AG09309 (cell line): ENCODE data around the gene PKP4.

Experiments used
- DNase-seq: peaks from one replicate; pipeline ENCODE4 v3.0.0-alpha.2; 2010; ENCODE audit warnings: low read depth
- H3K4me3 ChIP-seq: 2 replicates; pipeline ENCODE4 v1.5.1; 2011; ENCODE audit warnings: mild to moderate bottlenecking, low read depth, low read length, moderate library complexity; ENCODE audit not compliant: control insufficient read depth
- TF ChIP-seq, protein P1 (sequence below): IDR thresholded peaks from 2 replicates; pipeline ENCODE4 v1.5.1; 2011; ENCODE audit warnings: mild to moderate bottlenecking, low read depth, low read length, inconsistent platforms; ENCODE audit not compliant: insufficient read depth, control insufficient read depth; ENCODE audit errors: missing control alignments

Gene PKP4

DNA sequence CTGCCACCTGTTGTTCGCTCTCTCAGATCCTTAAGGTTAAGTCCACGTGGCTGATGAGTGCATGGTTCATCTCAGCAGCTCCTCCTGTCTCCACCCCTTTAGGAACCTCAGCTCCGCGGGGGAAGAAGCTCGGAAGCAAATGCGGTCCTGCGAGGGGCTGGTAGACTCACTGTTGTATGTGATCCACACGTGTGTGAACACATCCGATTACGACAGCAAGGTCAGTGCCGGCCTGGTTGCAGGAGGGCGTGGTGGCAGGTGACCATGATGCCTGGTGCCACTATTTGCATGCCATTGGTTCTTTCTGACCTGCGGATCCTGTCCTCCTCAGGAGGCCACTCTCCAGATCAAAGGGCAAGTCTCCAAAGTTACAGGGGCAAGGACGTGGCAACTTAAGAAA is 204.5 kb downstream of the PKP4 start:
- no peak for DNase-seq
- TF ChIP-seq, protein P1, sequence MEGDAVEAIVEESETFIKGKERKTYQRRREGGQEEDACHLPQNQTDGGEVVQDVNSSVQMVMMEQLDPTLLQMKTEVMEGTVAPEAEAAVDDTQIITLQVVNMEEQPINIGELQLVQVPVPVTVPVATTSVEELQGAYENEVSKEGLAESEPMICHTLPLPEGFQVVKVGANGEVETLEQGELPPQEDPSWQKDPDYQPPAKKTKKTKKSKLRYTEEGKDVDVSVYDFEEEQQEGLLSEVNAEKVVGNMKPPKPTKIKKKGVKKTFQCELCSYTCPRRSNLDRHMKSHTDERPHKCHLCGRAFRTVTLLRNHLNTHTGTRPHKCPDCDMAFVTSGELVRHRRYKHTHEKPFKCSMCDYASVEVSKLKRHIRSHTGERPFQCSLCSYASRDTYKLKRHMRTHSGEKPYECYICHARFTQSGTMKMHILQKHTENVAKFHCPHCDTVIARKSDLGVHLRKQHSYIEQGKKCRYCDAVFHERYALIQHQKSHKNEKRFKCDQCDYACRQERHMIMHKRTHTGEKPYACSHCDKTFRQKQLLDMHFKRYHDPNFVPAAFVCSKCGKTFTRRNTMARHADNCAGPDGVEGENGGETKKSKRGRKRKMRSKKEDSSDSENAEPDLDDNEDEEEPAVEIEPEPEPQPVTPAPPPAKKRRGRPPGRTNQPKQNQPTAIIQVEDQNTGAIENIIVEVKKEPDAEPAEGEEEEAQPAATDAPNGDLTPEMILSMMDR: no peak
- no peak overlapping the region for H3K4me3 ChIP-seq

DNA sequence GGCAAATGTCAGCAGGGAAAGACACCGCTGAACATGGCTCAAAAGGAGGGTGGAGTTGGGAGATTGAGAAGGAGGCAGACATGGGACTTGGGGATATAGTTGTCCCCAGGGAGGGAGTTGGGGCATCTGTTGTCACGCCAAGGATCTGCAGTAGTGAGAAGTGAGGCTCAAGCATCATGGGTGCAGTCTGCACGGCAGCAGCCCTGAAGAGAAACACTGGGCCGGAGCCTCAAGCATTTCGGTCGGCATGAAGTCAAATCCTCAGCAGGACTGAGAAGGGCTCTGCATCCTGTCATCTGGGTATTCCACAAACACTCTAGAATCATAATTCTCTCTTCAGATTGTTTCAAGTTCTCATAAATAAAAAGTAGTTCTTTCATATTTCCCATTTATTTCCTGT is 205.7 kb downstream of the PKP4 start:
- H3K4me3 ChIP-seq: no peak overlapping the region
- TF ChIP-seq, protein P1: no peak
- no peak for DNase-seq

DNA sequence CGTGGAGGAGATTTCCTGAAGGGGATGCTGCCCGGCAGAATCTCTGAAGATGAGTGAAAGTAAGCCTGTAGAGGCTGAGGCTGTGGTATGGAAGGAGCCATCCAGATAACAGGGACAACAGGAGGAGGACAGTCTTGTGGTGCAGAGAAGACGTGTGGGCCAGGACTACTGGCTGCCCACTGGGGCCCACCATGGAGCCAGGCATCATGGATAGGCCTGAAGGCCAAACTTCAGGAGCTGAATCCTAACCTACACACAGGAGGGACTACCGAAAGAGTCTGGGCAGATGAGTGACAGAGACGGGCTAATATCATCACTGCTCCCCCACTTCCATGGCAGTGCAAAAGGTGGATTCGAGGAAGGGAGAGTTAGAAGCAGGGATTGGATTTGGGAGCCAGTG is 207.0 kb downstream of the PKP4 start:
- H3K4me3 ChIP-seq: no peak overlapping the region
- TF ChIP-seq, protein P1: no peak
- DNase-seq: no peak

DNA sequence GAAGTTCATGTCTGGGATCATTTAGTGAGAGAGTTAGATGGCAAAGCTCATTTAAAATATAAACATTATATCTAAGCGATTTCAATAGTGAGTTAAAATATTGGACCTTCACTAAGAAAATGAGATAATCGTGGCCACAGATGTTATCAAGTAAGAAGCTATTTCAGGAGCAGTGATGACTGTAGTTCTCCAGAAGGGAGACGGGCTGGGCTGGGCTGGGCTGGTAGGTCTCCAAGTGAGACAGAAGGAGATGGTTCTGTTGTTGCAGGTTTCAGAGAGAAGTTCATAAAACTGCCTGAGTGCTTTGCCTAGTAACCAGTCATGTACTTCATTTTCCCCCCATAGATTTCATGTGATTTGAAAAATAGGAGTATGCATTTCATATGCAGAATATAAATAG is 208.2 kb downstream of the PKP4 start:
- TF ChIP-seq, protein P1: no peak
- no peak for DNase-seq

DNA sequence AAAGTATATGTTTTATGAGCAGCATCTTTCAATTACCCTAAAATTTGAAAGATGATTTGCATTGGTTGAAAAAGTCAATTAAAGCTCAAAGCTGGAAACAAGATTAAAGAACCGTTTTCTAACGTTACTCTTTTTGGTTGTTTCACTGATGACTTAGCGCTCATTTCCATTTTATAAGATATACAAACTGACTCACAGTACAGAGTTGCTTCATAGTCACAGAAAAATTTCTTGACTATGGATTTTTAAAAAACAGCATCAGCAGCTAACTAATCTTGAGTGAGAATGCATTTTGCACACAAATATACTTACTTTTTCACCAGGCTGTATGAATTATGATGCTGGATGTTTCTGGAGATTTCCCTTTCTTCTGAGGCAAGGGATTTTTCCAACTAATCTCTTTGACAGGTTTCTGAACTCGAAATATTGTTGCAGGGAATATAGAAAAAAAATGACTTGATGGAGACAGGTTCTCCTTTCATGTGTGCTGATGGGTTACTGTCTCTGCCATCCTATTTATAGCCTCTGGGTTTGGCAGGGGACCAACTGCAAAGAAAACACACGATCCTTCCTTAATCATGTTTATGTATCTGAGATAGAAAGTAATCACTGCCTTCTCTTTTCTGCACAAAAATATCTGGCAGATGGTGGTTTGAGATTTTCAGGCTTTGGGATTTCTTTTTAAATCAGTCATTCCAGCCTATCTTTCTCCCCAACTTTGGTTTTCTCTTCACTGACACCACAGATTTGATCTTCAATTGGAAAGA is 209.0 kb downstream of the PKP4 start:
- DNase-seq: peak; percentile 5
- TF ChIP-seq, protein P1: no peak
- H3K4me3 ChIP-seq: no peak overlapping the region

More for the DNA sequence above, 208.2 kb downstream of the PKP4 start:
- no peak overlapping the region for H3K4me3 ChIP-seq

DNA sequence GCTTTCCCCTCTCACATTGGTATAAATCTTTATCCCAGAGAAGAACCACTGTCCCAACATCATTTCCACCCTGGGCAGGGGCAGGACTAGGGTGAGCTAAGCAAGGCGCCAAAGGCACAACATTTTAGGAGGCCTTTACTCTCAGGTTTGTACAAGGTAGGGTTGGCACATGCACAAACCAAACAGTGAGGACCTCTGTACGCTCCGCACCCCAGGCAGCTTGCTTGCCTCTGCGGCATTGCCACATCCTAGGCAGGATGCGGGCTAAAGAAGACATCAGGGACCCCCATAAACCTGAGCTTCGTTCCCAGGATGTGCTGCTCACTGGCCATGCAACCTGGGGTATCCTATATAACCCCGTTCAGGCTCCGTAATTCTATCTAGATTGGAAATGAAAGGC is 210.2 kb downstream of the PKP4 start:
- no peak for DNase-seq
- TF ChIP-seq, protein P1: no peak
- no peak overlapping the region for H3K4me3 ChIP-seq
